Measurements from ENCODE around the gene CD58.
"Not testable (repeated sequence)": the region's sequence is repeated elsewhere in the genome, so short reads cannot be mapped to it uniquely, and the experiment has no call there.

The CD58 gene

DNA sequence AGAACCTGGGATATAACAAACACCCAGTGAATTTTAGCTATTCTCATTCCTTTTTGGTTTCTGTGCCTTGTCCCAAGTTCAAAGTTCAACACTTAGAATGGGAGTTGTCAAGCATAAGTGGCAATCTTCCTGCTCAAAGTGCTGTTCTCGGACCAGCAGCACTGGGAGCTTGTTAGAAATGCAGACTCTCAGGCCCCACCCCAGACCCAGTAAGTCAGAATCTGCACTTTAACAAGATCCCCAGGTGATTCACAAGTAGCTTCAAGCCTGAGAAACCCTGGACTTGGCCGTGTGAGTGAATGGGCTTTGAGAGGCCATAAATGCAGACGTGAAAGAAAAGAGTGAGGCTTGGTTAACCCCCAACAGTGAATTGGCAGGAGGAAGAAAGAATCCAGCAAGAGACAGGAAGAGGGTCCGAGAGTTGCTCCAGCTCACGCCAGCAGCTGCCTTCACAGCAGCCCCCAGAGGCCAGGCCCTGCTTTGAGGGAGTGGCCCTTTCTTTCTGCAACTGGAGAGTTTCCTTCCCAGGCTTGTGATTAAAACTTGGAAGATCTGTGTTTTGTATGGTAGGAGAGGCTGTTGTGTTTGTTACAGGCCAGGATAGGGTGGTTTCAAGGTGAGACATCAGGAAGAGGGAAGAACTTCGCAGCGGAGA, 21.3 kb upstream of the CD58 start:
- DNase-seq: not testable (repeated sequence)

GRCh38 chr1:116591006-116591950, 20.5 kb upstream of the CD58 start:
- not testable (repeated sequence) for DNase-seq

- not testable (repeated sequence) for DNase-seq
These were observed 19.7 kb upstream of the CD58 start for GRCh38 chr1:116590359-116591005.

- not testable (repeated sequence) for DNase-seq
These were observed 18.4 kb upstream of the CD58 start for GRCh38 chr1:116589101-116589735.

- DNase-seq: no peak
These were observed 16.8 kb upstream of the CD58 start for GRCh38 chr1:116587501-116588227.

GRCh38 chr1:116586741-116587143, 15.9 kb upstream of the CD58 start:
- no peak for DNase-seq

- no peak for DNase-seq
These were observed 15.1 kb upstream of the CD58 start for GRCh38 chr1:116585886-116586285.

- no peak for DNase-seq
These were observed 10.6 kb upstream of the CD58 start for GRCh38 chr1:116581323-116581885.

- no peak for DNase-seq
These were observed 9.9 kb upstream of the CD58 start for GRCh38 chr1:116580446-116581322.

GRCh38 chr1:116579259-116579875, 8.5 kb upstream of the CD58 start:
- no peak for DNase-seq

- DNase-seq: no peak
These were observed 7.8 kb upstream of the CD58 start for GRCh38 chr1:116578581-116578980.

DNA sequence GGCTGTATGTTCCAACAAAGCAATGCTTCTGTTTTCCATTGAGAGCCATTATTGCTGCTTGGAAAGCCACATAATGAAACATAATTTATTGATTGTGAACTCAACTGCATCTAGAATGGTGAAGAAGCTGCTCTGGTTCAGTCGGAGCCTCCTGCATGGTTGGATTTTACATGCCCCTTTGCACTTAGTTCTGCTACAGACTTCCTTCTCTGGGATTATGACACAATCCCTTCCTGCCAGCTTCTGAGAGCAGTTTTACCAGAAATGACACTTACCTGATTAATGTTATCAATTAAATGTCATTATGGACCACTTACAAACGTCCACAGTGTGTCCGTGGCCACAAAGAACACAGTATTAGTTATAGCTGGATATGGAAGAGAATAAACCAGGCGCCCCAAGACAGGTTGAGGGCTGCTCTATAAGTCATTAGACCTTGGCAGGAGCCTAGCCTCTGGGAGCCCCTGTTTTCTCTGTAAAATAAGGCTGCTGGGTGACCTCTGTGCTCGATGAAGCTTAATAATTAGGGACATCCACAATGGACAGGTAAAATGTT, 7.0 kb upstream of the CD58 start:
- no peak for DNase-seq

DNA sequence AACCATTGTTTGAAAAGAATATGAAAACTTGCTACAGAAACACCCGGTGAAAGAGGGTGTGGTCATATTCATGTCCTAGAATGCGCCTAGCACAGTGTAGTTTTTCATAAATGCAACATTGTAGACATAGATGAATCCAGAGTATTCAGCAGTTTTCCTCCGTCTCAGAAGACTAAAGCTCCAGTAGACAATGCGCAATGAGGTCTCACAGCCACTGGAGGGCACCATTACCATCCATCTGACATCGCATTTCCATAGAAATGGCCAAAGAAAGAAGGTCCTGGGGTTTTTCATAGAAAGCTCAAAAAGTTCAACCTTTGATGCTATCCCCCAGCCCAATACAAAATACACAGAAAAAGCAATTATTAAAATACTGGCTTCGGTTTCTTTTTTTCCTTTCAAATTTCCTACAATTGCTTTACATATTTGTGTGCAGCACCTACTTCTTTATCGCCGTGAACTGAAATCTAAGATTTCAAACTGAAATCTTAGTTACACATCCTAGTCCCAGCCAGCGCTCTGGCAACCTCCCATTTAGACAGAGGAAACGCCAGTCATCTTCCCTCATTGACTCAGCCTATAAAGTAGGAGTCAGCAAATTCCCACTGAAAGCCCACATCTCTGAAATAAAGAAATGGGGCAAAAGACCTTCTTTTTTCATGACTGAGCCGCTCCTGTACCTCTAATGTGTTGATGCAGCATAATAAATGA, 3.9 kb upstream of the CD58 start:
- DNase-seq: peak; percentile 67 to 73

DNA sequence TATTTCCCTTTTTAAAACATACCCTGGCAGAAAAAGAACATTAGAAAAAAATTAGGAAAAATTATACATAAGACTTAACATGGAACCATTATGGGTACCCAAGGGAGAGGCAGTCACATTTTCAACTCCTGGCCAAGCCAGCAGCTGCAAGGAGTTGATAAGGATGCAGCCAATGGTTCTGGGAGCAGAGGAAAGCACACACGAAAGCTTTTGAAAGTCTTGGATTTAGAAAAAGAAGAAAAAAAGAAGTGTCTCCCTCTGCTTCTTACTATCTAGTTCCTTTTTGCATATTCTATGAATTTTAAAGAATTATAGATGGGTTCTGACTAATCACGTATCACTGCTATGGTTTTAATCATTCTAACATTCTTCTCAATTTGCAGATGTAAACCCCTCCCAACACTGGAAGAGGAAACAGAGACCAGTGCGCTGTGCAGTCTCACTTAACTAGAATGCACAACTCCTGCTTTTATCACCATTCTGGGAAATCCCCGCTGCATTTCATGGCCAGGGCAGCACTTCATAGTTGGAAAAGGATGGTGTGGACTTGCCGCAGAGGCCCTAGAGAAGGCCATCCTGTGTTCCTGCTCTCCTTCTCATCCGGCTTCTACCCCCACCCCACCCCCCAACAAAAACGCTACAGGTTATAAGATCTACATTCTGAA, 2.7 kb upstream of the CD58 start:
- no peak for DNase-seq

DNA sequence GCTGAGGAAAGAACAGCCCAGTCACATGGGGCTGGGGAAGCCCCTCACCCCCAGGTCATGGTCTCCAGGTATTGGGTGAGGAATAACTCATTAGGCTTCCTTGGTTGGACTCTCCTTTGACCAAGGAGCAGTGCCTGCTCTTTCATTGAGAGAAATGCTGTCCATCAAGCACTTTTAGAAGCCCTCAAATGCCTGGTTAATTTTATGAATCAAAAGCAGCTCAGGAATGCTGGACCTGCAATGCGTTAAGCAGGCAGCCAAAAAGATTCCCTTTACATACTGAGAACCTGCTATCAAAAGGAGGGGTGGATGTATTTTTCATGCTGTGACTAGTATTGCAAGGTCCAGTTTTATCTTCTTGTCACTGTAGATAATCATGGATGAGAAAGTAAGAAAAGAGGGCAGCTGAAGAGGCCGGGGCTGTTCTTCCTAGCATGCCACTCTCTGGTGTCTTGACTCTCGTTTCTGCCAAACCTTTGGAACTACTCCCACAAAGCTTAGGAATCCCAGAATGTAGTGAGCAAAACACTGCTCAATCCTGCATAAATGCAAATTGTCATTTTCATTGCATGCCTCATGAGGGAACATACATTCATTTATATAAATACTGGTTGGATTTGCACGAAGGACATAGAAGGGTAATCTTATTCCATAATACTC, 2.1 kb upstream of the CD58 start:
- DNase-seq: no peak

GRCh38 chr1:116572099-116572498, 1.3 kb upstream of the CD58 start:
- DNase-seq: no peak

DNA sequence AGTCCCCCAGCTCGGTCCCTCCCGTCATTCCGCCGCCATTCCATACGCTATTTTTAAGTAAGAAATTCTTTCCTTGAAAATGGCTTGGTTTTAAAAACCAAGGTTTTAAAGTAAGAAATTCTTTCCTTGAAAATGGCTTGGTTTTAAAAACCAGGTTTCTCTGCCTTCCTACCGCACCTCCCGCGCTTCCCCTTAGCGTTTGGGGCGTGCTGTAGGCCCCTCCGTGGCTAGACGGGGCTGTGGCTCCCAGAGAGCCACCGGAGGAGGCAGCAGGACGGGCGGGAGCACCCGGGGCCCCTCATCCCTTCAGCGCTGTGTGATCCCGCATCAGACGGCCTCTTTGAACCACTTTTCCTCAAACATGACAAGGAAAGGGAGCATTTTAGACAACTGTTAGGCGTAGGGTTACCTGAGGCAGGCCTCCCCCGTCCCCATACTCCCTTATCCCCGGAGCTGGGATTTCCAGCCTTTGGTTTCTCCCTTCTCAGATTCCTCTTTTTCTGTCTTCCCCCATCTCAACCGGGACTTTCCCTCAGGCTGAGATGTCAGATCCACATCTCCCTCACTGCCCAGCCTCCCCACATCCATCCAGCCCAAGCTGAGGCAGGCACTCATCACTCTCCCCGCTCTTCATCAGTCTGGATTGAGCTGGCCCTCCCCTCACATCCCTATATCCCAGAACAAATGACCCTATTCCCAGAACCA, 541 bp upstream of the CD58 start:
- peak in 1 of 2 experiments; percentile 28 for DNase-seq

All from Kasumi-1 (cell line).